Mucosa of rectum (tissue), 2 donors: ENCODE data around the gene EBLN1.

ENCODE experiments used
- H3K27ac ChIP-seq, 2 donors: one replicate each; pipeline ENCODE4 v1.7.0; 2013; ENCODE audit warnings: inconsistent platforms in 2 of 2, low read depth in 2 of 2, low read length in 2 of 2
- H3K27me3 ChIP-seq, 2 donors: one replicate each; pipeline ENCODE4 v1.7.0; 2013; ENCODE audit warnings: low read length in 2 of 2; ENCODE audit not compliant: control insufficient read depth in 2 of 2, insufficient read depth in 2 of 2
- H3K36me3 ChIP-seq, 2 donors: one replicate each; pipeline ENCODE4 v1.7.0; 2013; ENCODE audit warnings: low read length in 2 of 2; ENCODE audit not compliant: control insufficient read depth in 2 of 2, insufficient read depth in 2 of 2
- H3K4me1 ChIP-seq, 2 donors: one replicate each; pipeline ENCODE4 v1.7.0; 2013; ENCODE audit warnings: low read length in 2 of 2, mild to moderate bottlenecking in 1 of 2; ENCODE audit not compliant: control insufficient read depth in 2 of 2, insufficient read depth in 2 of 2
- H3K4me3 ChIP-seq, 2 donors: one replicate each; pipeline ENCODE4 v1.7.0; 2013; ENCODE audit warnings: low read length in 2 of 2
- H3K9ac ChIP-seq, 2 donors: one replicate each; pipeline ENCODE4 v1.7.0; 2013; ENCODE audit warnings: low read length in 2 of 2, low read depth in 1 of 2, mild to moderate bottlenecking in 1 of 2
- H3K9me3 ChIP-seq, 2 donors: one replicate each; pipeline ENCODE4 v1.7.0; 2013; ENCODE audit warnings: low read length in 2 of 2; ENCODE audit not compliant: control insufficient read depth in 2 of 2
- donor health status: healthy.
- donor health status: Normal muscosa, but diverticular disease.

EBLN1 gene

GRCh38 chr10:22217842-22218241, at the start of gene EBLN1:
Gene EBLN1 (minus strand): TSS chr10:22218015. CDS start chr10:22209983, 8,032 bp downstream.
- Histone ChIP-seq H3K36me3 (no peaks in the 10 kb centered on the region), H3K9me3 (peaks cover 0 to 1% of the 10 kb centered on the region in 2 donors), H3K27me3 (no peaks in the 10 kb centered on the region), H3K27ac (no peak within 1 kb of the TSS), H3K9ac (no peak within 1 kb of the TSS), H3K4me1 (no peaks in the 10 kb centered on the region), H3K4me3 (no peak within 1 kb of the TSS)

GRCh38 chr10:22265839-22266537, 48.2 kb upstream of the EBLN1 start:
- H3K4me3 ChIP-seq: no peak overlapping the region
- peaks cover 0 to 2% of the 10 kb centered on the region in 2 donors for H3K27me3 ChIP-seq
- no peaks in the 10 kb centered on the region for H3K36me3 ChIP-seq
- H3K9ac ChIP-seq: no peak overlapping the region
- no peaks in the 10 kb centered on the region for H3K4me1 ChIP-seq
- no peak overlapping the region for H3K27ac ChIP-seq
- no peaks in the 10 kb centered on the region for H3K9me3 ChIP-seq

GRCh38 chr10:22263106-22263505, 45.3 kb upstream of the EBLN1 start:
- Histone ChIP-seq H3K27ac (no peak overlapping the region), H3K9ac (no peak overlapping the region), H3K27me3 (peaks cover 0 to 2% of the 10 kb centered on the region in 2 donors), H3K4me1 (no peaks in the 10 kb centered on the region), H3K4me3 (no peak overlapping the region), H3K36me3 (no peaks in the 10 kb centered on the region), H3K9me3 (no peaks in the 10 kb centered on the region)

GRCh38 chr10:22259280-22259679, 41.5 kb upstream of the EBLN1 start:
- Histone ChIP-seq H3K4me1 (no peaks in the 10 kb centered on the region), H3K27me3 (peaks cover 0 to 10% of the 10 kb centered on the region in 2 donors), H3K36me3 (no peaks in the 10 kb centered on the region), H3K4me3 (no peak overlapping the region), H3K27ac (no peak overlapping the region), H3K9ac (no peak overlapping the region), H3K9me3 (no peaks in the 10 kb centered on the region)

- Histone ChIP-seq H3K27me3 (peaks cover 0 to 14% of the 10 kb centered on the region in 2 donors), H3K4me1 (no peaks in the 10 kb centered on the region), H3K36me3 (no peaks in the 10 kb centered on the region), H3K4me3 (no peak overlapping the region), H3K9ac (no peak overlapping the region), H3K9me3 (no peaks in the 10 kb centered on the region), H3K27ac (no peak overlapping the region)
Observed at GRCh38 chr10:22258471-22258870, 40.7 kb upstream of the EBLN1 start.

GRCh38 chr10:22253580-22253882, 35.7 kb upstream of the EBLN1 start:
- no peaks in the 10 kb centered on the region for H3K9me3 ChIP-seq
- peak overlapping the region; percentile 59 to 91 for H3K4me3 ChIP-seq
- H3K36me3 ChIP-seq: no peaks in the 10 kb centered on the region
- H3K27ac ChIP-seq: peak overlapping the region; percentile 89 to 90
- H3K9ac ChIP-seq: peak overlapping the region; percentile 71 to 84
- H3K27me3 ChIP-seq: peaks cover 0 to 14% of the 10 kb centered on the region in 2 donors
- peaks cover 0 to 3% of the 10 kb centered on the region in 2 donors for H3K4me1 ChIP-seq

GRCh38 chr10:22252801-22253579, 35.2 kb upstream of the EBLN1 start:
- H3K9me3 ChIP-seq: no peaks in the 10 kb centered on the region
- peak overlapping the region; percentile 59 to 91 for H3K4me3 ChIP-seq
- peaks cover 0 to 14% of the 10 kb centered on the region in 2 donors for H3K27me3 ChIP-seq
- H3K36me3 ChIP-seq: no peaks in the 10 kb centered on the region
- H3K9ac ChIP-seq: peak overlapping the region; percentile 71 to 84
- H3K27ac ChIP-seq: peak overlapping the region; percentile 89 to 90
- peaks cover 0 to 3% of the 10 kb centered on the region in 2 donors for H3K4me1 ChIP-seq

- Histone ChIP-seq H3K4me1 (peaks cover 0 to 3% of the 10 kb centered on the region in 2 donors), H3K27ac (peak overlapping the region; percentile 89 to 90), H3K4me3 (peak overlapping the region; percentile 59 to 91), H3K9me3 (no peaks in the 10 kb centered on the region), H3K27me3 (peaks cover 0 to 14% of the 10 kb centered on the region in 2 donors), H3K36me3 (no peaks in the 10 kb centered on the region), H3K9ac (peak overlapping the region; percentile 71 to 84)
Observed at GRCh38 chr10:22252224-22252800, 34.5 kb upstream of the EBLN1 start.

- Histone ChIP-seq H3K4me1 (peaks cover 0 to 3% of the 10 kb centered on the region in 2 donors), H3K9ac (peak overlapping the region; percentile 71 to 84), H3K36me3 (no peaks in the 10 kb centered on the region), H3K27me3 (peaks cover 0 to 10% of the 10 kb centered on the region in 2 donors), H3K4me3 (peak overlapping the region; percentile 59 to 91), H3K9me3 (no peaks in the 10 kb centered on the region), H3K27ac (peak overlapping the region; percentile 89 to 90)
Observed at GRCh38 chr10:22251751-22252223, 34.0 kb upstream of the EBLN1 start.
